Erythroblast (primary cell): ENCODE data around the gene TRIM36.

Experiments
- GATA1 ChIP-seq: IDR thresholded peaks from 2 replicates; pipeline ENCODE4 v1.6.1; 2011; ENCODE audit warnings: low read depth, mild to moderate bottlenecking, control low read depth, low read length, moderate library complexity
- POLR2A ChIP-seq: IDR thresholded peaks from 2 replicates; pipeline ENCODE4 v1.6.1; 2011; ENCODE audit warnings: mild to moderate bottlenecking, low read length

- TF ChIP-seq POLR2A (no peak), GATA1 (no peak)
These were observed 73.5 kb downstream of the TRIM36 start for GRCh38 chr5:115096034-115096769.
